HG02678 (cell line): Measurements from ENCODE around the gene GABRG2.
"Not testable (repeated sequence)": the region's sequence is repeated elsewhere in the genome, so short reads cannot be mapped to it uniquely, and the experiment has no call there.

Experiments
- ATAC-seq: cut with Tn5 transposase; IDR thresholded peaks from one replicate; pipeline ENCODE4 v1.9.1; 2021; ENCODE audit warnings: mild to moderate bottlenecking, moderate library complexity; ENCODE audit not compliant: unreplicated experiment

GABRG2 gene

GRCh38 chr5:162067655-162068411 lies at the start of gene GABRG2:
Gene GABRG2, plus strand, starts transcription at chr5:162067773. Its CDS starts 227 bp downstream, at chr5:162068000.
- ATAC-seq = no peak

GRCh38 chr5:162025312-162025711 lies 42.3 kb upstream of the GABRG2 start:
- ATAC-seq = no peak

- no peak for ATAC-seq
Observed at GRCh38 chr5:162026803-162027202, 40.8 kb upstream of the GABRG2 start.

- no peak for ATAC-seq
Observed at GRCh38 chr5:162037431-162037830, 30.1 kb upstream of the GABRG2 start.

- no peak for ATAC-seq
Observed at GRCh38 chr5:162047279-162047678, 20.3 kb upstream of the GABRG2 start.

GRCh38 chr5:162052676-162053075 lies 14.9 kb upstream of the GABRG2 start:
- no peak for ATAC-seq

- ATAC-seq = not testable (repeated sequence)
Observed at GRCh38 chr5:162055095-162055494, 12.5 kb upstream of the GABRG2 start.

GRCh38 chr5:162067162-162067561 lies 411 bp upstream of the GABRG2 start:
- no peak for ATAC-seq

GRCh38 chr5:162068412-162068811 lies 839 bp downstream of the GABRG2 start:
- ATAC-seq = peak; percentile 71

- ATAC-seq = no peak
Observed at GRCh38 chr5:162068936-162069335, 1.4 kb downstream of the GABRG2 start.

GRCh38 chr5:162078805-162079204 lies 11.2 kb downstream of the GABRG2 start:
- ATAC-seq = no peak

GRCh38 chr5:162091336-162091735 lies 23.8 kb downstream of the GABRG2 start:
- ATAC-seq = no peak

GRCh38 chr5:162096448-162096847 lies 28.9 kb downstream of the GABRG2 start:
- no peak for ATAC-seq

- ATAC-seq = no peak
Observed at GRCh38 chr5:162107591-162107990, 40.0 kb downstream of the GABRG2 start.

GRCh38 chr5:162119801-162120200 lies 52.2 kb downstream of the GABRG2 start:
- ATAC-seq = no peak

- ATAC-seq = no peak
Observed at GRCh38 chr5:162128117-162128516, 60.5 kb downstream of the GABRG2 start.

GRCh38 chr5:162132348-162132747 lies 64.8 kb downstream of the GABRG2 start:
- ATAC-seq = no peak

GRCh38 chr5:162139190-162139589 lies 71.6 kb downstream of the GABRG2 start:
- ATAC-seq = no peak

GRCh38 chr5:162154242-162154641 lies 86.7 kb downstream of the GABRG2 start:
- no peak for ATAC-seq

GRCh38 chr5:162160401-162160800 lies 92.8 kb downstream of the GABRG2 start:
- ATAC-seq = no peak

- ATAC-seq = no peak
Observed at GRCh38 chr5:162163663-162164062, 96.1 kb downstream of the GABRG2 start.

- no peak for ATAC-seq
Observed at GRCh38 chr5:162174358-162174974, 106.9 kb downstream of the GABRG2 start.
